Smooth muscle cell (in vitro differentiated cells): Measurements from ENCODE around the gene ACO1. TPM values are rescaled to one million over a fixed set of nuclear protein-coding genes. Genes with fewer than 3 reads are reported as not detected.

Experiments used
- DNase-seq: peaks from one replicate; lab custom pipeline; 2025; ENCODE audit not compliant: unreplicated experiment; lab: John Stamatoyannopoulos, UW
- H2AFZ ChIP-seq: fragments of 200-600 bp; sonication (generic); 2 replicates; pipeline ENCODE4 v1.6.0; 2016; ENCODE audit warnings: antibody characterized with exemption, low read depth, mild to moderate bottlenecking
- H3F3A ChIP-seq: fragments of 200-600 bp; sonication (generic); 2 replicates; pipeline ENCODE4 v1.6.0; 2017; ENCODE audit warnings: antibody characterized with exemption, low read depth
- H3K27ac ChIP-seq: fragments of 200-600 bp; sonication (generic); 2 replicates; pipeline ENCODE4 v1.5.1; 2016; ENCODE audit warnings: low read depth, mild to moderate bottlenecking
- H3K27me3 ChIP-seq: fragments of 200-600 bp; sonication (generic); 2 replicates; pipeline ENCODE4 v1.6.1; 2016; ENCODE audit warnings: low read depth, mild to moderate bottlenecking
- H3K36me3 ChIP-seq: fragments of 200-600 bp; sonication (generic); 2 replicates; pipeline ENCODE4 v1.5.1; 2016; ENCODE audit warnings: low read depth
- H3K4me1 ChIP-seq: fragments of 200-600 bp; sonication (generic); 2 replicates; pipeline ENCODE4 v1.5.1; 2016; ENCODE audit warnings: low read depth
- H3K4me2 ChIP-seq: fragments of 200-600 bp; sonication (generic); 2 replicates; pipeline ENCODE4 v1.6.0; 2016; ENCODE audit warnings: mild to moderate bottlenecking
- H3K4me3 ChIP-seq: fragments of 200-600 bp; sonication (generic); 2 replicates; pipeline ENCODE4 v1.5.1; 2016; ENCODE audit warnings: mild to moderate bottlenecking
- H3K79me2 ChIP-seq: fragments of 200-600 bp; sonication (generic); 2 replicates; pipeline ENCODE4 v1.6.0; 2016; ENCODE audit warnings: low read depth, mild to moderate bottlenecking
- H3K9ac ChIP-seq: fragments of 200-600 bp; sonication (generic); 2 replicates; pipeline ENCODE4 v1.6.0; 2016; ENCODE audit warnings: low read depth
- H3K9me3 ChIP-seq: fragments of 200-600 bp; sonication (generic); replicated peaks from 2 replicates; pipeline ENCODE4 v1.5.1; 2016; ENCODE audit warnings: low read depth
- H4K20me1 ChIP-seq: fragments of 200-600 bp; sonication (generic); 2 replicates; pipeline ENCODE4 v1.6.0; 2016; ENCODE audit warnings: low read depth
- WGBS: methylation state at CpG from one replicate; pipeline ENCODE4 v1.1.7; 2016; ENCODE audit warnings: low lambda C conversion rate; 5-methylcytosine and 5-hydroxymethylcytosine counted together
- polyA plus RNA-seq: library from polyadenylated mRNA; unstranded; fragments of >200 nt; fragmentation: Nextera tagmentation; extraction: Ambion mirVana; gene quantifications from 2 replicates; pipeline ENCODE4 v1.2.1, GENCODE V29; 2016
- total RNA-seq: library from RNA; depleted of rRNA; stranded (reverse); fragments of >200 nt; gene quantifications from 2 replicates; pipeline ENCODE4 v1.2.3, GENCODE V29; 2014
- TF ChIP-seq, protein P1 (sequence below): fragments of 200-600 bp; sonication (generic); IDR thresholded peaks from 2 replicates; pipeline ENCODE4 v1.5.1; 2017; ENCODE audit warnings: borderline replicate concordance, mild to moderate bottlenecking, antibody characterized with exemption; ENCODE audit not compliant: insufficient read depth, poor library complexity, severe bottlenecking

Gene ACO1
- total and polyA plus RNA-seq, 2 experiments from 2014 or later = 72.3 to 74.4 TPM

DNA sequence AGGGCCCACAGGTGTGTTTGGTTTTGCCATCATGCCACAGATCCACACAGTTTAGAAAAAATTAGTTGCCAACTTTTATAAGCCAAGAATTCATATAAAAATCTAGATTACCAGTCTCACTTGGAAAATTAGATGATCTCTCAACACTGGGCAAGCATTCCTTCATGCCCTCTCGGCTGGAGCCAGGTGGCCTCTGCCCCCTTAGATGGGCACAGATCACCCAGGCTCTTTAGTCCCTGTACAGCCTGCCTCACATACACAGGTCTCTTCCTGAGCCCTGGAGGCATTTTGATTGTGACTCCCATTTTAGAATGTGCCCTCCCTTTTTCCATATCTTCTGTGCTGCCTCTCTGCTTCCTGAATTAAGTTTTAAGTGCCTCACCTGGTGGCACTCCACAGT lies 20.0 kb downstream of the ACO1 start:
- Histone ChIP-seq H3K27ac (no peak overlapping the region), H3F3A (no peaks in the 10 kb centered on the region), H3K9me3 (no peaks in the 10 kb centered on the region), H3K4me3 (no peak overlapping the region), H3K36me3 (peaks cover 39% of the 10 kb centered on the region), H3K4me2 (no peak overlapping the region), H3K4me1 (no peaks in the 10 kb centered on the region), H3K9ac (no peak overlapping the region), H3K79me2 (peaks cover 30% of the 10 kb centered on the region), H2AFZ (no peak overlapping the region), H4K20me1 (peaks cover 34% of the 10 kb centered on the region), H3K27me3 (no peaks in the 10 kb centered on the region)
- TF ChIP-seq, protein P1, sequence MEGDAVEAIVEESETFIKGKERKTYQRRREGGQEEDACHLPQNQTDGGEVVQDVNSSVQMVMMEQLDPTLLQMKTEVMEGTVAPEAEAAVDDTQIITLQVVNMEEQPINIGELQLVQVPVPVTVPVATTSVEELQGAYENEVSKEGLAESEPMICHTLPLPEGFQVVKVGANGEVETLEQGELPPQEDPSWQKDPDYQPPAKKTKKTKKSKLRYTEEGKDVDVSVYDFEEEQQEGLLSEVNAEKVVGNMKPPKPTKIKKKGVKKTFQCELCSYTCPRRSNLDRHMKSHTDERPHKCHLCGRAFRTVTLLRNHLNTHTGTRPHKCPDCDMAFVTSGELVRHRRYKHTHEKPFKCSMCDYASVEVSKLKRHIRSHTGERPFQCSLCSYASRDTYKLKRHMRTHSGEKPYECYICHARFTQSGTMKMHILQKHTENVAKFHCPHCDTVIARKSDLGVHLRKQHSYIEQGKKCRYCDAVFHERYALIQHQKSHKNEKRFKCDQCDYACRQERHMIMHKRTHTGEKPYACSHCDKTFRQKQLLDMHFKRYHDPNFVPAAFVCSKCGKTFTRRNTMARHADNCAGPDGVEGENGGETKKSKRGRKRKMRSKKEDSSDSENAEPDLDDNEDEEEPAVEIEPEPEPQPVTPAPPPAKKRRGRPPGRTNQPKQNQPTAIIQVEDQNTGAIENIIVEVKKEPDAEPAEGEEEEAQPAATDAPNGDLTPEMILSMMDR = no peak
- DNase-seq = no peak
- 95% methylated on average over 1 of the region's 1 CpG for WGBS

DNA sequence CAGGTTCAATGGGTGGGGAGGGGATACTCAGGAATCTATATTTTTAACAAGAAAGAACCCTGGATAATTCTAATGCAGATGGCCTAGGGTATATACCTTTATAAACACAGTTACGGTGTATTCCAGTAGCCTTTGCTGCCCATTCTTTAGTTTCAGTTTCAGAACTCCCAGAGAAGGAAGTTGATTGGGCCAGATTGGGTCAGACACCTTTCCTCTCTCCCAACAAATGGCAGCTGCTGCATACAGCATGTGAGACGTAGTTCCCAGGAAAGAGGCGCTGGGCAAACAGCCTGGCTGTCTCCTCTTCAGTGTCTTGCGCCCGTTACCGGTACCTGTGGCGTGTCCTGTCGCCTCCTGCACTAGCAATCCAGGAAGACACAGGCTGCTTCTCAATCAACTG lies 20.4 kb downstream of the ACO1 start:
- no peaks in the 10 kb centered on the region for H3F3A ChIP-seq
- H4K20me1 ChIP-seq = peaks cover 34% of the 10 kb centered on the region
- H3K4me3 ChIP-seq = no peak overlapping the region
- no peaks in the 10 kb centered on the region for H3K27me3 ChIP-seq
- no peak for DNase-seq
- H3K27ac ChIP-seq = no peak overlapping the region
- H2AFZ ChIP-seq = no peak overlapping the region
- no peaks in the 10 kb centered on the region for H3K9me3 ChIP-seq
- H3K36me3 ChIP-seq = peaks cover 42% of the 10 kb centered on the region
- H3K79me2 ChIP-seq = peaks cover 26% of the 10 kb centered on the region
- H3K9ac ChIP-seq = no peak overlapping the region
- WGBS = 87% methylated on average over 8 of the region's 8 CpGs
- TF ChIP-seq, protein P1 = no peak
- H3K4me2 ChIP-seq = no peak overlapping the region
- no peaks in the 10 kb centered on the region for H3K4me1 ChIP-seq

DNA sequence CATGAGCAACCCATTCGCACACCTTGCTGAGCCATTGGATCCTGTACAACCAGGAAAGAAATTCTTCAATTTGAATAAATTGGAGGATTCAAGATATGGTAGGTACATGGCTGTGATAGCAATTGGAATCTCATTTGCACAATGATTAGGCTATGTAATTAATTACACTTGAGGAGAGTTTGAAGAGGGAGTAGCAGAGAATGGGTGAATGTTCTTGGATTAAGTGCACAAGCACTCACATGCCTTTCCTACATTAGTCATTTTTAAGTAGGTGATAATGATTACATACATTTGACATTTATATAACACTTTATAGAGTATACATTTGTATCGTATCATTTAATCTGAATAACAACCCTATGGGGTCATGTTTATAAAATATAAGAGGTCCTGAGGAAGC lies 21.1 kb downstream of the ACO1 start:
- DNase-seq = no peak
- Histone ChIP-seq H3K36me3 (peaks cover 48% of the 10 kb centered on the region), H3K4me2 (no peak overlapping the region), H3K4me3 (no peak overlapping the region), H4K20me1 (peaks cover 28% of the 10 kb centered on the region), H3K79me2 (peaks cover 19% of the 10 kb centered on the region), H3K9me3 (no peaks in the 10 kb centered on the region), H3K4me1 (no peaks in the 10 kb centered on the region), H3K9ac (no peak overlapping the region), H3F3A (no peaks in the 10 kb centered on the region), H3K27ac (no peak overlapping the region), H3K27me3 (no peaks in the 10 kb centered on the region), H2AFZ (no peak overlapping the region)
- TF ChIP-seq, protein P1 = no peak
- WGBS = 97% methylated on average over 2 of the region's 2 CpGs

DNA sequence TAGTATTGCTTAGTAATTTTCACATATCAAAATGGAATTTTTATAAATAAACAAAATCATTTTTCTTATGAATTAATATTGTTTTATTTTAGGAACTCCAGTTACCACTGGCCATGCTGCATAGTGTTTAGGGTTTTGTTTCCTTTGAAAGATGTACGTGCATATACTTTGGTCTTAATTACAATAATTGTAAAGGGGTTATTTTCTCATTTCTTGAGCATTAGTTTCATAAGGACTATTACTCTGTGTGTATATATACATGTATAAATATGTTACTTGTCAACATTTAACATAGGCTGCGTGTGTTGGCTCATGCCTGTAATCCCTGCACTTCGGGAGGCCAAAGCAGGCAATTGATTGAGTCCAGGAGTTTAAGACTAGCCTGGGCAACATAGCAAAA lies 21.6 kb downstream of the ACO1 start:
- Histone ChIP-seq H3K79me2 (peaks cover 14% of the 10 kb centered on the region), H2AFZ (no peak overlapping the region), H3K4me3 (no peak overlapping the region), H3K4me1 (no peaks in the 10 kb centered on the region), H3K9me3 (no peaks in the 10 kb centered on the region), H4K20me1 (peaks cover 25% of the 10 kb centered on the region), H3K9ac (no peak overlapping the region), H3K27ac (no peak overlapping the region), H3K4me2 (no peak overlapping the region), H3K36me3 (peaks cover 50% of the 10 kb centered on the region), H3F3A (no peaks in the 10 kb centered on the region), H3K27me3 (no peaks in the 10 kb centered on the region)
- no peak for DNase-seq
- TF ChIP-seq, protein P1 = no peak
- 98% methylated on average over 3 of the region's 3 CpGs for WGBS
